ENCODE data around the gene GGT1.
"Not testable (repeated sequence)": the region's sequence is repeated elsewhere in the genome, so short reads cannot be mapped to it uniquely, and the experiment has no call there.

- TF ChIP-seq EZH2phosphoT487 (IDR thresholded peaks at IDR 0.05; ENCODE audit: borderline replicate concordance, low read length); EZH2 (IDR thresholded peaks at IDR 0.05; ENCODE audit: low read length, unreplicated experiment): not testable (repeated sequence)
Observed at GRCh38 chr22:24607429-24607983, 4.5 kb downstream of the GGT1 start.
